Fibroblast of mammary gland (primary cell): ENCODE measurements around the gene AKAP6.
A peak's percentile ranks its signal among the peaks of the same experiment; 100 is the strongest.

Experiments
- DNase-seq: peaks from one replicate; pipeline ENCODE4 v3.0.0-alpha.2; 2010; ENCODE audit warnings: low read depth
- H3K4me3 ChIP-seq: 2 replicates; pipeline ENCODE4 v1.5.1; 2011; ENCODE audit warnings: low read depth, mild to moderate bottlenecking, low read length, moderate library complexity; ENCODE audit not compliant: control insufficient read depth
- TF ChIP-seq, protein P1 (sequence below): conservative IDR thresholded peaks from 2 replicates; pipeline ENCODE4 v1.5.1; 2011; ENCODE audit warnings: low read depth, low read length, inconsistent platforms; ENCODE audit not compliant: control insufficient read depth, insufficient read depth

Gene AKAP6

GRCh38 chr14:32400480-32400879 lies 71.4 kb downstream of the AKAP6 start:
- DNase-seq, result peak; percentile 63
- H3K4me3 ChIP-seq, result no peak overlapping the region
- TF ChIP-seq, protein P1, sequence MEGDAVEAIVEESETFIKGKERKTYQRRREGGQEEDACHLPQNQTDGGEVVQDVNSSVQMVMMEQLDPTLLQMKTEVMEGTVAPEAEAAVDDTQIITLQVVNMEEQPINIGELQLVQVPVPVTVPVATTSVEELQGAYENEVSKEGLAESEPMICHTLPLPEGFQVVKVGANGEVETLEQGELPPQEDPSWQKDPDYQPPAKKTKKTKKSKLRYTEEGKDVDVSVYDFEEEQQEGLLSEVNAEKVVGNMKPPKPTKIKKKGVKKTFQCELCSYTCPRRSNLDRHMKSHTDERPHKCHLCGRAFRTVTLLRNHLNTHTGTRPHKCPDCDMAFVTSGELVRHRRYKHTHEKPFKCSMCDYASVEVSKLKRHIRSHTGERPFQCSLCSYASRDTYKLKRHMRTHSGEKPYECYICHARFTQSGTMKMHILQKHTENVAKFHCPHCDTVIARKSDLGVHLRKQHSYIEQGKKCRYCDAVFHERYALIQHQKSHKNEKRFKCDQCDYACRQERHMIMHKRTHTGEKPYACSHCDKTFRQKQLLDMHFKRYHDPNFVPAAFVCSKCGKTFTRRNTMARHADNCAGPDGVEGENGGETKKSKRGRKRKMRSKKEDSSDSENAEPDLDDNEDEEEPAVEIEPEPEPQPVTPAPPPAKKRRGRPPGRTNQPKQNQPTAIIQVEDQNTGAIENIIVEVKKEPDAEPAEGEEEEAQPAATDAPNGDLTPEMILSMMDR, result no peak

- no peak for DNase-seq
- TF ChIP-seq, protein P1, result no peak
- H3K4me3 ChIP-seq, result no peak overlapping the region
Measured at GRCh38 chr14:32403021-32403420, 73.9 kb downstream of the AKAP6 start.

- TF ChIP-seq, protein P1, result no peak
- DNase-seq, result peak; percentile 35
- no peak overlapping the region for H3K4me3 ChIP-seq
Measured at GRCh38 chr14:32403688-32404087, 74.6 kb downstream of the AKAP6 start.

GRCh38 chr14:32404784-32405573 lies 75.9 kb downstream of the AKAP6 start:
- no peak overlapping the region for H3K4me3 ChIP-seq
- DNase-seq, result no peak
- TF ChIP-seq, protein P1, result no peak

DNA sequence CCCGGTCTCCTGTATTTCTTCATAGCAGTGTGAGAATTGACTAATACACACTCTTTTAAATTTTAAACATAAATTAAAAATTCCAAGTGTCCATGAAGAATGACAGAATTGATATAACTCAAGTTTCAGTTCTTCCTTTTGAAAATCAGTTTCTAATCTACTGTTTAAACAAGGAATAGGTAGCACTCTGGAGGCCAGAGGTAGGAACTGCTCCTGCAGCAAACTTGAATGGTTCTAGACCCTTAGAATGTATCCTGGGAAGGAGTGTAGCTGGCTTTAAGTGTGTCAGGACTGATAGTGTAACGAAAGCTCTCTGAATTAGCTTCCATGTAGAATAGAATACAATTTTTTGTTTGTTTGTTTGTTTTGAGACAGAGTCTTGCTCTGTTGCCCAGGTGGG lies 76.8 kb downstream of the AKAP6 start:
- no peak overlapping the region for H3K4me3 ChIP-seq
- TF ChIP-seq, protein P1, result no peak

GRCh38 chr14:32407130-32407529 lies 78.0 kb downstream of the AKAP6 start:
- DNase-seq, result peak; percentile 34
- no peak overlapping the region for H3K4me3 ChIP-seq
- TF ChIP-seq, protein P1, result no peak

More for the DNA sequence above, 76.8 kb downstream of the AKAP6 start:
- DNase-seq, result no peak
